HG03045 (cell line): Measurements from ENCODE around the gene SLC45A1.
"Not testable (repeated sequence)": the region's sequence is repeated elsewhere in the genome, so short reads cannot be mapped to it uniquely, and the experiment has no call there.

Experiments used
- ATAC-seq: cut with Tn5 transposase; IDR thresholded peaks from one replicate; pipeline ENCODE4 v1.9.1; 2021; ENCODE audit warnings: mild to moderate bottlenecking, moderate library complexity; ENCODE audit not compliant: unreplicated experiment

Gene SLC45A1

GRCh38 chr1:8365661-8366362 is 47.9 kb downstream of the SLC45A1 start:
- ATAC-seq: no peak

DNA sequence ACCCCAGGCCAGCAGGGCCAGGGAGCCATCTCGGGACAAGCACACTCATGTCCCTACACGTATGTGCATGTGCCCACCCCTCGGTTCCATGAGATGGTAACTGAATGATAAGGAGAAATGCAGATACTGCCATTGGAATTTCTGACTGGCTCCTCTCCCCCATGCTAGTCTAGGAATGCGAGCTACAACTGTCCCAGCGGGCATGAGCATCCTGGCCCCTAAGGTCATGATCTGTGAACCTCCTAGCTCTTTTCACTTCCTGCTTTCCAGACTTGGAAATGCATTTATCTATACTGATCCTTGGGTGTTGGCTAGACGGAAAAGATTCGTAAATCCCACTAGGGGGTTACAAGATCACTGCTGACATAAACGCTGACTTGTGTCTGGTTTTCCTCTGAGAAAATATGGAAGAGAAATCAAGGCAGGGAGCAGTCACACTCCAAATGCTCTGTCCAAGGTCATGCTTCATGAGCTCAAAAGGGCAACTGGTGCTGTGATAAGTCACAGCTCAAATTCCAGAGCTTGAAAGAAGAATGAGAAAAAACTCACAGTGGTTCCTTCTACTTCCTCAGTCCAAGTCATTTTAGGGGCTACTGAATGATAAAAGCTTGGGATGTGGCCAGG is 49.8 kb downstream of the SLC45A1 start:
- no peak for ATAC-seq

DNA sequence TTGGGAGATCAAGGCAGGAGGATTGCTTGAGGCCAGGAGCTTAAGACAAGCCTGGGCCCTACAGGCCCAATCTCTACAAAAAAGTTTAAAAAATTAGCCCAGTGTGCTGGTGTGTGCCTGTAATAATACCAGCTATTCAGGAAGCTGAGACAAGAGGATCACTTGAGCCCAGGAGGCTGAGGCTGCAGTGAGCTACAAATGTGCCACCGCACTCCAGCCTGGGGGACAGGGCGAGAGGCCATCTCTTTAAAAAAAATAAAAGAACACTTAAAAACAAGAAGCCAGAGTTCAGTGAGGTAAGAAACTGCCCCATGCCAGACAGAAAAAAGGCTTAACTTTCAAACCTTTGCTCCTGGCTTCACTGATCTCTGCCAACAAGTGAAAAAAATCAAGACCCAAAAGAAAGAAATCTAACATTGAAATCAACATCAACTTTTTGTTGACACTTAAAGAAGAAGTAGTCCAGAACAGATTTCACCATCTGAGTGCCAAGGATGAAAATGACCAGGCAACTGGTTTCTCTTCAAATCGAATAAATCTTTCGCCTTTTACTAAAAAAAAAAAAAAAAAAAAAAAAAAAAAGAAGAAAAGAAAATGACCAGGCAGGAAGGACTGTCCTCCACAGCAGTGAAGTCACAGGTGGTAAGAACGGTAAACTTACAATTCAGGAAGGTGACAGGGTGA is 51.2 kb downstream of the SLC45A1 start:
- ATAC-seq: no peak

- ATAC-seq: no peak
These were observed 52.4 kb downstream of the SLC45A1 start for GRCh38 chr1:8370046-8370881.

GRCh38 chr1:8370905-8371315 is 53.0 kb downstream of the SLC45A1 start:
- no peak for ATAC-seq

- no peak for ATAC-seq
These were observed 53.6 kb downstream of the SLC45A1 start for GRCh38 chr1:8371372-8371991.

DNA sequence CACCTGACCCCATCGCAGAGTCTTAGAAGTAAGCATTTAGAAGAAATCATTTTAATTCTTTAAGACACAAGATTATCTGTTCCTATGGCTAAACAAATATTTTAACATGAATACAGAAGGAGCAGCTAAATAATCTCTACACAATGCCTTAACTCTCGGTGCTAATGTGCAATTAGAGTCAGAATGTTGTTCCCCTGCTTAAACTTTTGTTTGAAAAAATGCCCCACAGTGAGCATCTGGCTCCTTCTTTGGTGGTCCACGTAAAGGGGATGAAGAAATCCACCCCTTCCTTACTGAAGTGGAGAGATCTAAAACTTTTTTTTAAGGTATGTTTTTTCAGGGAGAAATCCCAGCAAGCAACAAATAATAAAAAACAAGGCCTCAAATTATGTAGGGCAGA is 55.2 kb downstream of the SLC45A1 start:
- ATAC-seq: no peak

DNA sequence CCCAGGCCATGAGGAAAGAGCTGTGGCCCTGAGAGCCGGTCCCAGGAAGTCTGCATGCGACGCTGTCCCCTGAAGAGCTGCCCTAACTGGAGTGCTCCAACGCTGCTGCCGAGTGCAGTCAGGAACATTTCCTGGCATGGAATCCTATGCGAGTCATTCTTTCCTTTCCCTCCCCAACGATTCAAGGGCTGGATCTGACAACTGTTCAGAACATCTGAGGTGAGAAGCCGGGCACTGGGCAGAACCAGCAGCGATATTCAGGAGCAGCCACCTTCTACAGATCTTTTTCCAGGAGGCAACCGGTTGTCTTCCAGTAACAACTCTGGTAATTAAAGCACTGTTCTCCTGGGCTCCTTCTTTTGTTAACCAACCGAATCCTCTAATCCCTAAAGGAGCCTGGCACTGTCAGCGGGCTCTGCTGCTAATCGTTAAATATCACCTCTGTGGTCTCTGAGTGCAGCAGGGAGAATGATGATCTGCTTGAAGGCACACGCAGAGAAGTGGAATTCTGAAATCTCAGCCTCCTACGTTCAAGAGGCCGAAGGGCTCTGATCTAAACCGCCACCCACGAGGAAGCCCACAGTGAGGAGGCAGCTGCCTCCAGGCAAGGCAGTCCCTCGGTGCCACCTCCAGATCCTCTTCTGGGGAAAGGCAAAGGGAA is 55.8 kb downstream of the SLC45A1 start:
- no peak for ATAC-seq

- no peak for ATAC-seq
These were observed 56.4 kb downstream of the SLC45A1 start for GRCh38 chr1:8374356-8374755.

- ATAC-seq: no peak
These were observed 56.9 kb downstream of the SLC45A1 start for GRCh38 chr1:8374812-8375211.

GRCh38 chr1:8376358-8376840 is 58.5 kb downstream of the SLC45A1 start:
- no peak for ATAC-seq

GRCh38 chr1:8377271-8377981 is 59.5 kb downstream of the SLC45A1 start:
- no peak for ATAC-seq

DNA sequence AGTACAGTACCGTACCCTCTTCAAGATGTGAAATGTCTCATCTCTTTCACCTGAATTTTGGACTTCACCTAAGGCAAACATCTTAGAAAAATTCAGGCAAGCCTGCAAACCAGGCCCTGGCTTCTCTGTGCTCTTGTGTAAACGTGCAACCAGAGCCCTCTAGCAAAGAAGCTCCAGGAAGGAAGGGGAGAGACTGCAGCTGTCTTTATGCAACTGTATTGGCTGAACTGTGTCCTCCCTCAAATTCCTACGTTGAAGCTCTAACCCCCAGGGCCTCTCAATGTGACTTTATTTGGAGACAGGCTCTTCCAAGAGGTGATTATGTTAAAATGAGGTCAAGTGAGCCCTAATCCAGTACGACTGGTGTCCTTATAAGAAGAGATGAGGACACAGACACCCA is 60.3 kb downstream of the SLC45A1 start:
- no peak for ATAC-seq

GRCh38 chr1:8378981-8379470 is 61.1 kb downstream of the SLC45A1 start:
- ATAC-seq: no peak

DNA sequence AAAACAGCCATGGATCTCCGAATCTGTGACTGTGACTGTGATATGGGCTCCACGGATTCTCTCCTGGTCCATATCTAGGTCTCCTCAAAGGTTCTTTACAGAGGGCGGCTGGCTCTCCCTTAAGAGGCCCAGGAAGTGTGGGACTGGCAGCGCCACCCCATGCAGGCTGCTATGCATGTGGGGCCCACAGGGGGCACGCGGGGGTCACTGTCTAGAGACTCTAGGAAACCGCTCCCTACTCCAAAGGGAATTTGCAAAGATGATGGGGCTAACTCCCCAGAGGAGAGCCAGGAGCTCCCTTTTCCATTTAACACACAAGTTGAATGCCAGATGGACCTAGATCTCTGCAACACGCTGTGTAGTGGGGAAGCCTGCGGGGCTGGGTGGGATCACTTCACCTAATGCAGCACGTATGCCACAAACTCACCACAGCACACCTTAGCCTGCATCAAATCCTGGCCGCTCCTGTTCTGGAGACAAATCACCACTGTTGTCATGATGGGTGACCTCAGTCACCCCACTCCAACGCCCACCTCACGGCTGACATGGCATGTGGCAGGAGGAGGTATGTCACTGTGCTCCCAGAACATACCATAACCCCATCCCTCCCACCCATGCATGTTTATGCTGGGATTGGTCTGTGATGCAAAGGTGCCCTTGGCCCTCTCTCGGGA is 61.7 kb downstream of the SLC45A1 start:
- ATAC-seq: no peak

- ATAC-seq: not testable (repeated sequence)
These were observed 62.4 kb downstream of the SLC45A1 start for GRCh38 chr1:8380310-8380709.

- ATAC-seq: no peak
These were observed 63.7 kb downstream of the SLC45A1 start for GRCh38 chr1:8381618-8382017.

DNA sequence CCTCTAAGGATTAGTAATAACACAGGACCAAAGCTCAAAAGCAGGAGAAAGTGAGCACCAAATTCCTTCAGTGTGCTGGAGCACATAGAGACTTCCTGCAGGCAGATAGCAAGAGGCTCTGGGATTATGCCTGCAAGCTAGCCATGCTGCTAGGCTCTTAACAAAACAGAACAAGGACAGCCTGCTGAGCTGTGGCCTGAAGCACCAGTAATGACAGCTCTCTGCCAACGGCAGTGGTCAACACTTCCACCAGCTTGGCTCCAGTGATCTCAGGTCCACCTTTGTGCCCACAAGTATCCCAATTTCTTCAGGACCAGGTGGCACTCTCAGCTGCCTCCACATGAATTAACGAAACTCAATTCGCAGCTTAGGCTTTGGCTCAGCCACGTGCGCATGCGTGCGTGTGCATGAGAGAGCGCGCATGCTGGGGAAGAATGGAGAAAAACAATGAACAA is 64.2 kb downstream of the SLC45A1 start:
- no peak for ATAC-seq
